Umbilical cord (tissue), 2 donors: ENCODE measurements around the gene ZCCHC24. TPM values are rescaled to one million over a fixed set of nuclear protein-coding genes. Genes with fewer than 3 reads are reported as not detected.

Experiments used
- DNase-seq: peaks from one replicate; pipeline ENCODE4 v3.0.0-alpha.2; 2015; ENCODE audit warnings: low spot score
- total RNA-seq: library from RNA; depleted of rRNA; stranded (reverse); fragments of >200 nt; gene quantifications from one replicate; pipeline ENCODE4 v1.2.3, GENCODE V29; 2014; ENCODE audit warnings: low replicate concordance; ENCODE audit not compliant: insufficient read depth

ZCCHC24 gene
- total RNA-seq, 1 donor from 2014 or later: 33.7 TPM

GRCh38 chr10:79431891-79432831 is 13.3 kb downstream of the ZCCHC24 start:
- DNase-seq: peak; percentile 90

- DNase-seq: no peak
These were observed 14.0 kb downstream of the ZCCHC24 start for GRCh38 chr10:79431428-79431827.

GRCh38 chr10:79430936-79431335 is 14.5 kb downstream of the ZCCHC24 start:
- peak; percentile 73 for DNase-seq

GRCh38 chr10:79430325-79430905 is 15.0 kb downstream of the ZCCHC24 start:
- no peak for DNase-seq

- DNase-seq: no peak
These were observed 15.7 kb downstream of the ZCCHC24 start for GRCh38 chr10:79429751-79430150.

GRCh38 chr10:79427965-79428364 is 17.5 kb downstream of the ZCCHC24 start:
- DNase-seq: no peak

GRCh38 chr10:79425074-79425532 is 20.3 kb downstream of the ZCCHC24 start:
- DNase-seq: no peak

- DNase-seq: no peak
These were observed 21.0 kb downstream of the ZCCHC24 start for GRCh38 chr10:79424221-79425073.

GRCh38 chr10:79422178-79422892 is 23.1 kb downstream of the ZCCHC24 start:
- peak; percentile 94 for DNase-seq

- no peak for DNase-seq
These were observed 24.3 kb downstream of the ZCCHC24 start for GRCh38 chr10:79420974-79421688.

- DNase-seq: no peak
These were observed 26.4 kb downstream of the ZCCHC24 start for GRCh38 chr10:79418886-79419595.

GRCh38 chr10:79418274-79418673 is 27.1 kb downstream of the ZCCHC24 start:
- no peak for DNase-seq

GRCh38 chr10:79417731-79418130 is 27.7 kb downstream of the ZCCHC24 start:
- no peak for DNase-seq

- no peak for DNase-seq
These were observed 28.2 kb downstream of the ZCCHC24 start for GRCh38 chr10:79417266-79417665.

GRCh38 chr10:79416578-79417255 is 28.7 kb downstream of the ZCCHC24 start:
- no peak for DNase-seq

GRCh38 chr10:79415736-79416577 is 29.5 kb downstream of the ZCCHC24 start:
- DNase-seq: no peak

GRCh38 chr10:79414714-79415113 is 30.7 kb downstream of the ZCCHC24 start:
- no peak for DNase-seq

- DNase-seq: no peak
These were observed 32.2 kb downstream of the ZCCHC24 start for GRCh38 chr10:79413196-79413595.
